Neural cell (in vitro differentiated cells): ENCODE data around the gene SETSIP.

ENCODE experiments used
- CTCF ChIP-seq: fragments of 450-650 bp; IDR thresholded peaks from 2 replicates; pipeline ENCODE4 v1.5.1; 2014; ENCODE audit warnings: antibody characterized with exemption, mild to moderate bottlenecking, moderate library complexity; ENCODE audit not compliant: poor library complexity, severe bottlenecking
- EP300 ChIP-seq: fragments of 450-650 bp; conservative IDR thresholded peaks from 2 replicates; pipeline ENCODE4 v1.6.1; 2014; ENCODE audit warnings: antibody characterized with exemption, mild to moderate bottlenecking, moderate library complexity; ENCODE audit not compliant: poor library complexity, severe bottlenecking
- EZH2 ChIP-seq: fragments of 200-600, 300-800 bp; shearing (Covaris generic), sonication (generic); IDR thresholded peaks from 2 replicates; pipeline ENCODE4 v1.6.1; 2014; ENCODE audit warnings: antibody characterized with exemption, low read length, borderline replicate concordance, mild to moderate bottlenecking; ENCODE audit not compliant: insufficient read depth, poor library complexity, severe bottlenecking
- MXI1 ChIP-seq: fragments of 450-650 bp; conservative IDR thresholded peaks from 2 replicates; pipeline ENCODE4 v1.6.1; 2014; ENCODE audit warnings: antibody characterized with exemption, mild to moderate bottlenecking; ENCODE audit not compliant: poor library complexity, severe bottlenecking
- POLR2AphosphoS5 ChIP-seq: IDR thresholded peaks from 2 replicates; pipeline ENCODE4 v1.6.1; 2012
- RAD21 ChIP-seq: fragments of 450-650 bp; conservative IDR thresholded peaks from 2 replicates; pipeline ENCODE4 v1.6.1; 2014; ENCODE audit warnings: antibody characterized with exemption, mild to moderate bottlenecking, moderate library complexity
- REST ChIP-seq: IDR thresholded peaks from 2 replicates; pipeline ENCODE4 v1.6.1; 2012; ENCODE audit warnings: borderline replicate concordance
- SMC3 ChIP-seq: fragments of 450-650 bp; conservative IDR thresholded peaks from 2 replicates; pipeline ENCODE4 v1.6.1; 2014; ENCODE audit warnings: antibody characterized with exemption, mild to moderate bottlenecking, moderate library complexity; ENCODE audit not compliant: poor library complexity

- no peak for TF ChIP-seq MXI1
- no peak for TF ChIP-seq CTCF
- no peak for TF ChIP-seq EZH2
- no peak for TF ChIP-seq POLR2AphosphoS5
- no peak for TF ChIP-seq REST
- no peak for TF ChIP-seq RAD21
- peak; percentile 34 for TF ChIP-seq EP300
- TF ChIP-seq SMC3: no peak
Measured at GRCh38 chr1:92037400-92037799, 37.8 kb downstream of the SETSIP start.
